Measurements from ENCODE around the gene ADGRL2. TPM values are rescaled to one million over a fixed set of nuclear protein-coding genes. Genes with fewer than 3 reads are reported as not detected.
A peak's percentile ranks its signal among the peaks of the same experiment; 100 is the strongest.

The ADGRL2 gene
- total RNA-seq, 4 donors from 2014 or later, result 25.3 to 77.7 (median 27.2) TPM

- TF ChIP-seq EP300 (IDR thresholded peaks at IDR 0.05) (peak in 1 of 2 donors; percentile 27), POLR2A (IDR thresholded peaks at IDR 0.05) (no peak), CTCF (IDR thresholded peaks at IDR 0.05) (peak; percentile 37 to 70 (median 60))
- H3K9me3 ChIP-seq, result no peaks in the 10 kb centered on the region
- peak overlapping the region; percentile 44 to 88 (median 70) for H3K4me3 ChIP-seq
- H3K27ac ChIP-seq, result peak overlapping the region; percentile 19 to 95 (median 82)
- no peaks in the 10 kb centered on the region for H3K27me3 ChIP-seq
- 0 to 1% methylated on average over 50 to 51 of the region's 55 CpGs for WGBS, 2 donors
- peak; percentile 37 to 51 for DNase-seq (ENCODE audit: low spot score in 2 of 2)
- H3K4me1 ChIP-seq, result peaks cover 0 to 19% (median 5%) of the 10 kb centered on the region in 4 donors
- no peaks in the 10 kb centered on the region for H3K36me3 ChIP-seq
Measured at GRCh38 chr1:81802707-81803430, 2.1 kb downstream of the ADGRL2 start.

GRCh38 chr1:81803431-81804110 is 2.8 kb downstream of the ADGRL2 start:
- WGBS, 2 donors, result 2 to 4% methylated on average over 15 of the region's 15 CpGs
- peak overlapping the region in 2 of 4 donors; percentile 80 to 95 for H3K27ac ChIP-seq
- no peaks in the 10 kb centered on the region for H3K9me3 ChIP-seq
- no peaks in the 10 kb centered on the region for H3K36me3 ChIP-seq
- DNase-seq (ENCODE audit: low spot score in 2 of 2), result peak in 1 of 2 donors; percentile 5
- peak overlapping the region; percentile 44 to 88 (median 70) for H3K4me3 ChIP-seq
- TF ChIP-seq POLR2A (IDR thresholded peaks at IDR 0.05) (no peak), EP300 (IDR thresholded peaks at IDR 0.05) (no peak), CTCF (IDR thresholded peaks at IDR 0.05) (no peak)
- H3K4me1 ChIP-seq, result peaks cover 0 to 19% (median 5%) of the 10 kb centered on the region in 4 donors
- no peaks in the 10 kb centered on the region for H3K27me3 ChIP-seq

GRCh38 chr1:81804312-81804711 is 3.6 kb downstream of the ADGRL2 start:
- H3K36me3 ChIP-seq, result no peaks in the 10 kb centered on the region
- H3K27ac ChIP-seq, result peak overlapping the region in 2 of 4 donors; percentile 12 to 95
- no peaks in the 10 kb centered on the region for H3K27me3 ChIP-seq
- H3K9me3 ChIP-seq, result no peaks in the 10 kb centered on the region
- DNase-seq (ENCODE audit: low spot score in 2 of 2), result no peak
- peaks cover 0 to 18% (median 5%) of the 10 kb centered on the region in 4 donors for H3K4me1 ChIP-seq
- peak overlapping the region in 1 of 4 donors; percentile 88 for H3K4me3 ChIP-seq
- 47 to 59% methylated on average over 2 of the region's 2 CpGs for WGBS, 2 donors
- no peak for TF ChIP-seq EP300 (IDR thresholded peaks at IDR 0.05)
- no peak for TF ChIP-seq POLR2A (IDR thresholded peaks at IDR 0.05)
- TF ChIP-seq CTCF (IDR thresholded peaks at IDR 0.05), result no peak

GRCh38 chr1:81805537-81806431 is 5.0 kb downstream of the ADGRL2 start:
- H3K4me3 ChIP-seq, result no peak overlapping the region
- no peak overlapping the region for H3K27ac ChIP-seq
- H3K36me3 ChIP-seq, result no peaks in the 10 kb centered on the region
- no peaks in the 10 kb centered on the region for H3K27me3 ChIP-seq
- H3K4me1 ChIP-seq, result peaks cover 0 to 12% (median 5%) of the 10 kb centered on the region in 4 donors
- 67 to 78% methylated on average over 2 of the region's 2 CpGs for WGBS, 2 donors
- H3K9me3 ChIP-seq, result no peaks in the 10 kb centered on the region
- TF ChIP-seq CTCF (IDR thresholded peaks at IDR 0.05) (no peak), EP300 (IDR thresholded peaks at IDR 0.05) (no peak), POLR2A (IDR thresholded peaks at IDR 0.05) (no peak)
- DNase-seq (ENCODE audit: low spot score in 2 of 2), result no peak
